ENCODE data around the gene TTC27.

TTC27 gene

DNA sequence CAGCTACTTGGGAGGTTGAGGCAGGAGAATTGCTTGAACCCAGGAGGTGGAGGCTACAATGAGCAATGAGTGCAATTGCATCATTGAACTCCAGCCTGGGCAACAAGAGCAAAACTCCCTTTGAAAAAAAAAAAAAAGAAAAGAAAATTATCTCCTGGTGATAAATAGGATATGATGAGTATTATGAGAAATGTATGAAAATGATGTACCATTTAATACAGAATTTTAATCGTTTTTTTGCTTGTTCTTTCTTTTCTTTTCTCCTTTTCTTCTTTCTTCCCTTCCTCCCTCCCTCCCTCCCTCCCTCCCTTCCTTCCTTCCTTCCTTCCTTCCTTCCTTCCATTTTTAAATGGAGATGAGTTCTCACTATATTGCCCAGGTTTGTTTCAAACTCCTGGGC, 40.4 kb downstream of the TTC27 start:
- DNase-seq (no peak), ATAC-seq (no peak)

DNA sequence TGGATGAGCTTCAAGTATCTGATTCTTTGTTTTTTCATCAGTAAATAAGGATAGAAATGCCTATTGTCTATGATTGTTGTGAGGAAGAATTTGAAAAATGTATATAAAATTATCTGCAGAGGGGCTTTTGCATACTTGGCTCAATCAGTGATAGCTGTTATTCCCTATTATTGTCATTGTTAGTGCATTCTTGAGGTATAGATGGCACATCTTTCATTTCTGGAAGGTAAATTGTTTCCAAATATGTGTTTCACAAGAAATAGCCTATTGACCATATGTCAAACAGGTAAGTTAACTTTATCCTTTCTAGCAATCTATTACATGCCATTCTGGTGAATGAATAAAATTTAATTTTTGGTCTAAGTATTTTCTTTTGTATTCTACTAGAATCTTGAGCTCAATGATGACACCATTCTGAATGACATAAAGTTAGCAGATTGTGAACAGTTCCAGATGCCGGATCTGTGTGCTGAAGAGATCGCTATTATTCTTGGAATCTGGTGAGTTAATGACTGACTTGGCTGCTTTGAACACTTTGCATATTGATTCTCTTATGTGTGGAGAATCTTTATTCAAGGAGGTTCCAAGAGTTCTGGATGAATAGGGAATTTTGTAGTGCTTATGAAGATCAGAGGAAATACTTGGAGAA, 44.2 kb downstream of the TTC27 start:
- ATAC-seq (no peak), DNase-seq (no peak)

DNA sequence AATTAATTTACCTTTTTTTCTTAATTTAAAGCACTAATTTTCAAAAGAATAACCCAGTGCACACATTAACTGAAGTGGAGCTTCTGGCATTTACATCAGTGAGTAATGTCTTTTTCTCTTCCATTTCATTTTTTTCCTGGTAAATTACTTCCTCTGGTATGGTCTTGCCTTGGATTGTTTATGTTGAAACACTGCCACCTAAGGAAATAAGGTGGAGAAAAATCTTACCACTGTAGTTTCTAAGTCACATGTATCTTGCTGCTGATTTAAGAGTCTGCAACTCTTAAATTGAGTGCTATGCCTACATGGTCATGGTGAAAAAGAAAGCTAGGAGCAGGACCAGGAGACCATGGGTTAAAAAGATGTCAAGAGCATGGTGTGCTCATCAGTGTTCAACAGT, 51.0 kb downstream of the TTC27 start:
- ATAC-seq = no peak
- no peak for DNase-seq

DNA sequence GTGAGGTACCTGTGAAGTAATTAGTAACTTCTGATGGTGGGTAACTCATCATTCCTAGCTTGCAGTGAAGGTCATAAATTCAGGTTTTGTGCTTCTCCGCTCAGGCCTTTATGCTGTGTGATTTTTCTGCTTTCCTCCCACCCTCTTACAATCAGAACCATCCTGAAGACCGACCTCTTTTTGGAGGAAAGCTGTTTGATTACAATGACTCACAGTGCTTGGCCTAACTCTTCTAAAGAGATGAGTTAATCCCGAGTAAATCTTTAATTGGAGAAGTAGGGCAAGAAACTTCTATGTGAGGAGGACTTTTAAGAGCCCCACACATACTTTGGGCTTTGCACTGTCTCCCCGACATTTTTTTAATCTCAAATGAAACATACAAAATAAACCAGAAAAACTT, 53.1 kb downstream of the TTC27 start:
- no peak for DNase-seq
- no peak for ATAC-seq

DNA sequence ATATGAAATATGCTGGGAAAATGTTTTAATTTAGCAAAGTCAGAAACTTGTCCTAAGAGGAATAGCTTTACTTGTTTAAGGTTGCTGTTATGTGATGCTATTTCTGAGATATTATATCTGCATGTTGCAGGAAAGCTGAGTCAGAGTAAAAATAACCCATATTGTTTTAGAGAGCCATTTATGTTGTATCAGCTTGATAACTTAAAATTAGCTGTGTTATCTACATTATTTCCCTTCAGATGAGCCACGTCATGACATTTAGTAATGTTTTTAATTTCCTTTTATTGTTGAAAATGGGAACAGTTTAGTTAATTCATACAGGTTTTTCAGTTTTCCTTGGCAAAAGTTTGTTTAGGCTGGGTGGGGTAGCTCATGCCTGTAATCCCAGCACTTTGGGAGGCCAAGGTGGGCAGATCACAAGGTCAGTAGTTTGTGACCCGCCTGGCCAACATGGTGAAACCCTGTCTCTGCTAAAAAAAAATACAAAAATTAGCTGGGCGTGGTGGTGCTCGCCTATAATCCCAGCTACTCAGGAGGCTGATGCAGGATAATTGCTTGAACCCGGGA, 55.8 kb downstream of the TTC27 start:
- DNase-seq (no peak), ATAC-seq (no peak)

DNA sequence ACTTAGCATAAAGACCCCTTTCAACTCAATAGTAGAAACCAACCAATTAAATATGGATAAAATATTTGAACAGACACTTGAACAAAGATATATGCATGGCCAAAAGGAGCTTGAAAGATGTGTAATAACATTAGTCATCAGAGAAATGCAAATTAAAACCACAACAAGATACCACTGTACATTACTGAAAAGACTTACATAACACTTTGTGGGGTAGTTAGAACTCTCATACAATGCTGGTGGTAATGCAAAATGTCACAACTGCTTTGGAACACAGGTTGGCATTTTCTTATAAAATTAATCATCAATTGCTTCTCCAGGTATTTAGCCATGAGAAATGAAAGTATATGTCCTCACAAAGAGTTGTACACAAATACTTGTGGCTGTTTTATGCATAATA, 60.7 kb downstream of the TTC27 start:
- ATAC-seq (peak; percentile 97), DNase-seq (no peak)

DNA sequence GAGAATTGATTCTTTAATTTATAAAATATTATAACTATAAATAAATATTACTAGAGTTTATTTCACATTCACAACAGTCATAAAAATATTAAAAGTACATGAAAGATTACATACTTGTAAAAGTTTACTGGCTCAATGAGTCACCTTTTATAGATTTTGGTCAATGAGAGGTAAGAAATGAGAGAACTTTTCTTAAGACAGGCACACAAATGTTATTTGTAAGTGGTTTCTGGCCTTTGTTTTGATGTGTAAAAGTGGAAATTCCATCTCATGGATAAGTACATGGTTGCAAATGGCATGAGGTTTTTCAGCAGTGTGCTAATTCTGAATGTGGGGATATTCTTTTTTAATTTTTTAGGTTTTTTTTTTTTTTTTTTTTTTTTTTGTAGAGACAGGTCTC, 63.8 kb downstream of the TTC27 start:
- DNase-seq (no peak), ATAC-seq (no peak)

DNA sequence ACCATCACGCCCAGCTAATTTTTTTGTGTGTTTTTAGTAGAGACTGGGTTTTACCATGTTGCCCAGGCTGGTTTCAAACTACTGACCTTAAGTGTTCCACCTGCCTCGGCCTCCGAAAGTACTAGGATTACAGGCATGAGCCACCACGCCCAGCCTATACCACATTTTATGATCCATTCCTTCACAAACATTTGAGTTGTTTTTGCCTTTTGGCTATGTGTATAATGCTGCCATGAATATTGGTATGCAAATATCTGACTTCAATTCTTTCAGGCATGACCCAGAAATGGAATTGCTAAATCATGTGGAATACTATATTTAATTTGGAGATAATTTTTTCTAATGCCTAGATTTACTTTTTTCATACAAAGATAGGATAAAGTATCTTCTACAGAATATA, 68.6 kb downstream of the TTC27 start:
- no peak for ATAC-seq

DNA sequence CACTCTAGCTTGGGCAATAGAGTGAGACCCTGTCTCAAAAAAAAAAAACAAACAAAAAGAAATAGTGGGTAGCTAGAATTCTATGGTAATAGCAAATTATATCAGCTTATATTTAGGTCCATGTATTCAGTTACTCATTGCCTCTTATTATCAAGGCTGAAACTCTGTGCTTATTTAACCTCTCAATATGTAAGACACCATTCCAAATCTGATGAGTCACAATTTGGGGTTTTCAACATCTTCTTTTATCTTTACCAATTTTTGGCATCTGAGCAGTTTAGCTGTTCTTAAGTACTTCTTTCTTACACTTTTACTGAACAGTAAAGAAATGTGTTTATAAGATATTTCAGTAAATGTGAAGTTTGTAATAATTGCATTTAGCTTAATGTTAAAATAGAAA, 69.3 kb downstream of the TTC27 start:
- ATAC-seq (no peak), DNase-seq (no peak)

More for the DNA sequence above, 68.6 kb downstream of the TTC27 start:
- no peak for DNase-seq

DNA sequence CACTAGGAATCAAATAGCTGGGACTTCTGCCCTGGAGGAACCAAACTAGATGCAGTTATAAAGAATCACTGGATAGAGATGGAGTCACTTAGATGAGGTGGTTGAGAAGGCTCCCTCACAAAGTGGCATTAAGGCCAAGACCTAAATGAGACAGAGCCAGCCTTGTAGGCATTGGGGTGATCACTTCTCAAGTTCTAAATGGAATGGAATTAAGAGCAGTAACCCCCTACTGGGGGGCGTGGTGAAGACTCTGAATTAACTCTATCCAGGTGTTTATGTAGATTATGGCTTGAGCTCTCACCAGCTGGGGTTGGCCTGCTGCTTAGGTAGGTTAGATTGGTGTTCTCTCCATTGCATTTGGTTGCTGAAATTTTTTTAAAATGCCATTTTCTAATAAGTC, 71.3 kb downstream of the TTC27 start:
- ATAC-seq = no peak

DNA sequence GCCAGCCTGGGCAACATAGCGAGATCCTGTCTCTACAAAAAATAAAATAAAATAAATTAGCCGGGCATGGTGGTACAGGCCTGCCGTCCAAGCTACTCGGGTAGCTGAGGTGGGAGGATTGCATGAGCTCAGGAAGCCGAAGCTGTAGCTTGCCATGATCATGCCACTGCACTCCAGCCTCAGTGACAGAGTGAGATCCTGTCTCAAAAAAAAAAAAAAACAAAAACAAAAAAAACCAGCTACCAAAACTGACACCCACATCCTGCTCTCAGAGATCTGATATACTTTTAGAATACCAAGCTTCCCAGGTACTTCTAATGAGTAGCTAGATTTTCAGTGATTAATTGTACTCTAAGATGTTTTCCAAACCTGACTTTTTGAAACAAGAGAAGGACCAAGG, 74.0 kb downstream of the TTC27 start:
- ATAC-seq (no peak), DNase-seq (no peak)

More for the DNA sequence above, 71.3 kb downstream of the TTC27 start:
- DNase-seq = no peak

DNA sequence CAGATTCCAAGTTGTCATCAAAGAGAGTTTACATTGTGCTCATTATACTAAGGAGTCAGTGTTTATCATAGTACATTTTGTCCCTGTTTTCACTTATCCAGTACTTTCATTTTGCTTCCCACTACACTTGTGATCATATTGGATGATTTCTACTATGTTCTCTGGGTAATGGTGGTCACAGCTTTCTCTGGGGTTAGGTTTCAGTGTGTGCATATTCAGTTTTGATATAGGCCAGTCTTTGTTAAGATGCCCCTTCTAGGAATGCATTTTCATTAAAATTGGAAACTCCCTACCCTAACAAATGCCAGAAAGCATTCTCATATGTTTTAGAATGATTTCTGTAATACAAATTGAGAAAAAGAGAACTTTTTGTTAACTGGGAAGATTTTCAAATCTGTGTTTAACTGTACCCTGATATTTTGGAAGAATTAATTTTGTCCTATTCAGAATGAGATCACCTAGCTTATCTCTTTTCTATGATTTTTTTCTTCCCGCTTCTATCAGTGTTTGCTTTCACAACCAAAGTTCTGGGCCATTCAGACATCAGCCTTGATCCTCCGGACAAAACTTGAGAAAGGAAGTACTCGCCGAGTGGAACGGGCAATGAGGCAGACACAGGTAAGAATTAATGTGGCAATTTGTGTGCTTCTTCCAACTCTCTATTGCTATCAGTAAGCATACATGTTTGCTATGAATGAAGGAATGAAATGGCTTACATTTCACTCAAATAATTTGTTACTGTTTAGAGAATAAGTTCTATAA, 74.6 kb downstream of the TTC27 start:
- ATAC-seq (no peak), DNase-seq (no peak)

DNA sequence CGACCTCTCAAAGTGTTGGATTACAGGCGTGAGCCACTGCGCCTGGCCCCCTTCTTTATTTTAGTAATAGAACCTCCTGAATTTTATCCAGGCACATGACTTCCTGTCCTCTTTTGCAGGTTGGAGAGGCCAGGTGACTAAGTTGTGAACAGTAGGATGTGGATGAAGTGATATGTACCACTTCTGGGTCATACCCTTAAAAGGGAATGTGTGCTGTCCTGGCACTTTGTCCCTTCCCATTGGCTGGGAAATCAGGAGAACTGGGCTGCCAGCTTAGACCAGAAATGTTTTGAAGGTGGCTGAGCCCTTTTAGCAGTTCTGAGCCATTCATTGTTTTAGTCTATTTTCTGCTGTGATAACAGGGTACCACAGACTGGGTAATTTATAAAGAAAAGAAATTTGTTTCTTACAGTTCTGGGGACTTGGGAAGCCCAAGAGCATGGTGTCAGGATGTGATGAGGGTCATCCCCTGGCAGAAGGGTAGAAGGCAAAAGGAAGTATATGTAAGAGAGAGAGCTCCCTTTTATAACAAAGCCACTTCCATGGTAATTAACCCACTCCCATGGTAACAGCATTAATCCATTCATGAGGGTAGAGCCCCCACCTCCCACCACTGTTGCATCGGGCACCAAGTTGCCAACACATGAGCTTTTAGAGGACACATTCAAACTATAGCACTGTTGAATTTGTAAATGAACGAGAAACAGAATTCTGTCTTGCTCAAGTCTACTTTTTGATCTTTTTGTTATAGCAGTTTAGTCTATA, 79.1 kb downstream of the TTC27 start:
- no peak for ATAC-seq

DNA sequence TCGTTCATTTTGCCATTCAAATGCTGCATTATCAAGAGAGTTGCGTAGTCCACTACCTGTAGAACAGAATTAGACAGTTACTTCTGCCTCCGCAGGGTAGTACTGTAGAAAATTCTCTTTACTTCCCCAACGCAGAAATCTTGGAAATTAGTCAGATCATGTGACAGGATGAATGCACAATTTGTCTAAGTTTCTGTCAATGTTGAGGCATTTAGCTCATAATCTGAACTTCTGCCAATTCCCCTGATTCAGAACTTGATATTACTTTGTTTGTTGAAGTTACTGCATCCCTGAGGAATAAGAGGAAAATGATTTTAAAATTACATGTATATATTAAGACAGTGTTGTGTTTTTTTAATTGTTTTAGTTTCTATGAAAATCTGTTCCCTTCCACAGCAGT, 83.4 kb downstream of the TTC27 start:
- ATAC-seq (no peak), DNase-seq (no peak)

More for the DNA sequence above, 79.1 kb downstream of the TTC27 start:
- no peak for DNase-seq

DNA sequence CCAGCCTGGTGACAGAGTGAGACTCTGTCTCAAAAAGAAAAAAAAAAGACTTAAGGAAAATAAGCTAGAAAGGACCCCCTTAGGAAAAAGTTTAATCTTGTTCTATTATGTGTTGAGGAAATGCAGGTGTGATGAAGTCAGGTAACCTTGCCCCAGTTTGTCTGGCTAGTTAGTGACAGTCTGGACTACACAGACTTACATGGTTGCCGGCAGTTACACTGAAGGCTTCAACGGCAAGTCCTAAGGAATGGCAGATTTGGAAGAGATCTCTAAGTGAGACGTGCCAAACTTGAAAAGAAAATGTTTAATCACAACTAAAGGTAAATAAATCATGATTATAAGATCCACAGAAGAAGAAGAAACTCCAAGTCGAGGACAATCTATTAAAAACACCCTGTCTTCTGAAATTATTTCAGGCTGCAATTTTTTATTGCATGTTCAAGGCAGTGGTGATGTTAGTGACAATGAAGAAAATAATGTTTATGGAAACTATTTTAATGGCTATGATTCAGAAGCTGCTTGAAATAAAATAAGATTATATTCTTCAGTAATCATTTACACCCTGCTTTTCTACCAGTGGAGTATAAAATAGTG, 84.2 kb downstream of the TTC27 start:
- no peak for ATAC-seq
- no peak for DNase-seq

DNA sequence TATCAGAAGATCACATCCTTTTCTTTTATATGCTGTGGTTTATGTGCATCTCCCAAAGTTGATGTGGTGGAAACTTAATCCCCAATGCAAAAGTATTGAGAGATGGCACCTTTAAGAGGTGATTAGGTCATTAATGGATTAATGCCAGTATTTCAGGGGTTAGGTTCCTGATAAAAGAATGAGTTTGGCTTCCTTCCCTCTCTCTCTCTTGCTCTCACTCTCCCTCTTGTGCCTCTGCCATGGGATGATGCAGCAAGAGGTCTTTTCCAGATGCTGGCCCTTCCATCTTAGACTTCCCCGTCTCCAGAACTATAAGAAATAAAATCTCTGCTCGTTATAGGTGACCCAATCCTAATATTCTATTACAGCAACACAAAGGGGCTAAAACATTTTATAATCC, 85.0 kb downstream of the TTC27 start:
- ATAC-seq (no peak), DNase-seq (no peak)

DNA sequence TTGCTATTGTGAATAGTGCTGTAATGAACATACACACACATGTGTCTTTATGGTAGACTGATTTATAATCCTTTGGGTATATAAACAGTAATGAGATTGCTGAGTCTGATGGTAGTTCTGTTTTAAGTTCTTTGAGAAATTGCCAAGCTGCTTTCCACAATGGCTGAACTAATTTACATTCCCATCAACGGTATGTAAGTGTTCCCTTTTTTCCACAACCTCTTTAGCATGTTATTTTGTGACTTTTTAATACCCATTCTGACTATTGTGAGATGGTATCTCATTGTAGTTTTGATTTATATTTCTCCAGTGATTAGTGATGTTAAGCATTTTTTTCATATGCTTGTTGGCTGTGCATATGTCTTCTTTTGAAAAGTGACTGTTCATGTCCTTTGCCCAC, 86.7 kb downstream of the TTC27 start:
- DNase-seq (no peak), ATAC-seq (no peak)

DNA sequence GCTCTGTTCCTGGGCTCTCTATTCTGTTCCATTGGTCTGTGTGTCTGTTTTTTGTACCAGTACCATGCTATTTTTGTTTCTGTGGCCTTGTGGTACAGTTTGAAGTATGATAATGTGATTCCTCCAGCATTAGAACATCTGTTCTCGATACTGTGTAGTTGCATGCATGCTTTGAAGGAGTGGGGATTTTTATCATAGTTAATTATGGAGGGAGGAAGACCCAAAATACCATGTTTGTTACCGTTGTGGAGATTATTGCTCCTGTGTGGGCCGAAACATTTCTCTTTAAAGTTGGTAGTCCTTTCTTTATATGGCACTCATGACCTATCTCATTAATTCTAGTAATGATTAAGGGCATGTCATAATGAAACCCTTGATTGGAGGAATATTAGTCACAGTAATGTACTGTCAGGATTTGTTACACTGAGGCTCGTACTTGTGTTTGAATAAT, 87.6 kb downstream of the TTC27 start:
- ATAC-seq (peak; percentile 87), DNase-seq (no peak)

DNA sequence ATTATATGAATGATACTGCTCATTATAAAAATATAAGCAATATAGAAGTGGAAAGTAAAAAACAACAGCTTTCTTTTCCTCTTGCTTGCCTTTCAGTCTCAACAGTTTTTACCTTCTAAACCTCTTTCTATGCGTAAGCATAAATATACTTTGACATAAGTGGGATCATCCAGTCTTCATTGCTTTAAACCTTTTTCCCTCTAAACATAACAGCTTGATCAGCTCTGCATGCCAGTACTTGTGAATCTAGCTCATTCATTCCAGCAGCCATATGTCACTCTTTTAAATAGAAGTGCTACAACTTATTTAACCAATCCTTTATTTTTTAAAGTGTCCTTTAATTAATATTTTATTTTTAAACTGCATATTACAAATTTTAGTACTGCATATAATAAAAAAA, 88.1 kb downstream of the TTC27 start:
- DNase-seq (no peak), ATAC-seq (no peak)

DNA sequence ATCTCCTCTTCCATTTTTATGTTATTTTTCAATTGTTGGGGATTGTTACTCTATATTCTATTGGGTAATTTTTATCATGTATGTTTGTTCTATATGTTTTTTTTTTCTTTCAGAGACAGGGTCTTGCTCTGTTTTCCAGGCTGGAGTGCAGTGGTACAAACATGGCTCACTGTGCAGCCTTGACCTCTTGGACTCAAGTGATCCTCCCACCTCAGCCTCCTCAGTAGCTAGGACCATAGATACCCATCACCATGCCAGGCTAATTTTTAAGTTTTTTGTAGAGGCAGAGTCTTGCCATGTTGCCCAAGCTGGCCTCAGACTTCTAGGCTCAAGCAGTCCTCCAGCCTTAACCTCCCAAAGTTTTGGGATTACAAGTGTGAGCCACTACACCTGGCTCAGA, 88.7 kb downstream of the TTC27 start:
- ATAC-seq (no peak), DNase-seq (no peak)

DNA sequence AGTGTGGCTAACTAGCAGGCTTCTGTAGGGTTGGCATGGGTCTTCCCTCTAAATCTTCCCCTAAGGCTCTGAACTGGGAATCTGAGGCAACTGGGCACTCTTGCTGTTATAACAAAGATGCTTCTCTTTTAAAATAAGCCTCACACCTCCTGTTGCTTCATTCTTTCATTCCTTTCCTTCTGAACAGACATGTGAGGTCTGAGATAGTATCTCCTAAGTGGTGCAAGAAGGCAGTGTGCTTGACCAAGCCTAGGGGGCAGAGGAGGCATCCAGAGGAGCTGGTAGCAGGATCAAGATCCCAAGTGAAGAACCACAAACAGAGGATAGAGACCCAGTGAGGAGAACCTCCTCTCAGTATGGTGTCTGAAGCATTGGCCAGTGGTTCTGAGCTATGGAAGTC, 90.9 kb downstream of the TTC27 start:
- no peak for ATAC-seq
- no peak for DNase-seq

DNA sequence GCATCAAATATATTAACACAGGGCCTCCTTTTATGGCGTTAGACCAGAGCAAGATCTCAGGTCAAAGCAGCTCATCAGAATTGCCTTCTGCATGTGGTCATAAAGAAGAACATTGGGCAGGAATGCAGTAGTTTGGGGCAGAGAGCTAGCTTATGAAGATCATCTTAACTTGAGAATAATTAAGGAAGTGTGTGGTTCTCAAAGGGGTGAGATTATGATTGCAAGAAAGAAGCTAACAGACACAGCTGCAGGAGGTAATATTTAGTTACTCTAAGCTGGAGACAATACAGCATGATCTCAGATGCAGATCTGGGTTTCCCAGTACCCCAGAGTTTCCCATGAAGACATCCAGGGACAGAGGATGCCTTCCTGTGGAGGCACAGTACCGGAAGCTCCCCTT, 91.6 kb downstream of the TTC27 start:
- no peak for ATAC-seq

More for the DNA sequence above, 91.6 kb downstream of the TTC27 start:
- DNase-seq = no peak
